ENCODE measurements around the gene PPP1R10.

The PPP1R10 gene

DNA sequence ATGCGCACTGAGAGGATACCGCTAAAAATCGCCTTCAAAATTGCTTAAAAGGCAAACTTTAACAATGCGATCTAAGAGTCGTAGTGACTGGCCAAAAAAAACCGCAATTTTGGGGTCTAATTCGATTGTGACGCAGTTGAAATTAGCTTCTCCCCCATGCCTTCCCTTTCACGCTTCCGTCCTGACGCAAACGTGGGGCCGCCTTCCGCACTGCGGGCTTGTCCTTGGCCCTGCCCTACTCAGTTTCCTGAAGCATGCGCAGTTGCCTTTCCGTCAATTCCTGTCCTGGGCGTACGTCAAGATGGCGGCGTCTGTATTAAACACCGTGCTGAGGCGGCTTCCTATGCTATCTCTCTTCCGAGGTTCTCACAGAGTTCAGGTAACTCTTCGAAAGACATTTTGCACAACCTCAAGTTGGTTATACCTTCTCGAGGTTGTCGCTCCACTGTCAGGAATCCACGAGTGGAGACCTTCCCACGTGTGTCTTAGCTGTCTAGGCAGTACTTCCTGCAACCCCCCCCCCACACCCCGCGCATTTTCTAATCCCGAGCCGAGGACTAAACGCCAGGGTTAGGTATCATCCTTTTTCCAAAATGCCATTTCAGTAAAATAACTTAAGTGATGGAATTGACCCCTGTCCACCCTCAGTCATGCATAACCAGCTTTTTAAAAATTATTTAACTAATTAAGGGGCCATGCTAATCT is 674 bp upstream of the PPP1R10 start, which contains the start of gene MRPS18B:
MRPS18B (plus strand) TSS at position 276 of the 705 bp plus-strand sequence; CDS start at position 302, 26 bp downstream.
- TF ChIP-seq, protein P1, sequence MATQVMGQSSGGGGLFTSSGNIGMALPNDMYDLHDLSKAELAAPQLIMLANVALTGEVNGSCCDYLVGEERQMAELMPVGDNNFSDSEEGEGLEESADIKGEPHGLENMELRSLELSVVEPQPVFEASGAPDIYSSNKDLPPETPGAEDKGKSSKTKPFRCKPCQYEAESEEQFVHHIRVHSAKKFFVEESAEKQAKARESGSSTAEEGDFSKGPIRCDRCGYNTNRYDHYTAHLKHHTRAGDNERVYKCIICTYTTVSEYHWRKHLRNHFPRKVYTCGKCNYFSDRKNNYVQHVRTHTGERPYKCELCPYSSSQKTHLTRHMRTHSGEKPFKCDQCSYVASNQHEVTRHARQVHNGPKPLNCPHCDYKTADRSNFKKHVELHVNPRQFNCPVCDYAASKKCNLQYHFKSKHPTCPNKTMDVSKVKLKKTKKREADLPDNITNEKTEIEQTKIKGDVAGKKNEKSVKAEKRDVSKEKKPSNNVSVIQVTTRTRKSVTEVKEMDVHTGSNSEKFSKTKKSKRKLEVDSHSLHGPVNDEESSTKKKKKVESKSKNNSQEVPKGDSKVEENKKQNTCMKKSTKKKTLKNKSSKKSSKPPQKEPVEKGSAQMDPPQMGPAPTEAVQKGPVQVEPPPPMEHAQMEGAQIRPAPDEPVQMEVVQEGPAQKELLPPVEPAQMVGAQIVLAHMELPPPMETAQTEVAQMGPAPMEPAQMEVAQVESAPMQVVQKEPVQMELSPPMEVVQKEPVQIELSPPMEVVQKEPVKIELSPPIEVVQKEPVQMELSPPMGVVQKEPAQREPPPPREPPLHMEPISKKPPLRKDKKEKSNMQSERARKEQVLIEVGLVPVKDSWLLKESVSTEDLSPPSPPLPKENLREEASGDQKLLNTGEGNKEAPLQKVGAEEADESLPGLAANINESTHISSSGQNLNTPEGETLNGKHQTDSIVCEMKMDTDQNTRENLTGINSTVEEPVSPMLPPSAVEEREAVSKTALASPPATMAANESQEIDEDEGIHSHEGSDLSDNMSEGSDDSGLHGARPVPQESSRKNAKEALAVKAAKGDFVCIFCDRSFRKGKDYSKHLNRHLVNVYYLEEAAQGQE (IDR thresholded peaks at IDR 0.05; ENCODE audit: low read depth) = no peak
- TF ChIP-seq EP300 (IDR thresholded peaks at IDR 0.05; ENCODE audit: borderline replicate concordance) = no peak
- no peak for TF ChIP-seq NFIC (IDR thresholded peaks at IDR 0.05)
- TF ChIP-seq, protein P2, sequence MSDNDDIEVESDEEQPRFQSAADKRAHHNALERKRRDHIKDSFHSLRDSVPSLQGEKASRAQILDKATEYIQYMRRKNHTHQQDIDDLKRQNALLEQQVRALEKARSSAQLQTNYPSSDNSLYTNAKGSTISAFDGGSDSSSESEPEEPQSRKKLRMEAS (IDR thresholded peaks at IDR 0.05) = peak; percentile 90
- peak; percentile 56; the same call in 1 of the 2 replicates for TF ChIP-seq TCF12 (IDR thresholded peaks at IDR 0.05; ENCODE audit: low read depth)
- TF ChIP-seq CEBPB (IDR thresholded peaks at IDR 0.05) = 0 out of 2 replicates have a peak, but pooled peaks have one; percentile 16
- no peak; the same call in 1 of the 2 replicates for TF ChIP-seq CREB1 (IDR thresholded peaks at IDR 0.05; ENCODE audit: low read depth)
- no peak for TF ChIP-seq TEAD4 (IDR thresholded peaks at IDR 0.05)
- TF ChIP-seq TAF1 (IDR thresholded peaks at IDR 0.05; ENCODE audit: low read depth) = peak; percentile 97
- peak; percentile 96 for TF ChIP-seq YY1 (IDR thresholded peaks at IDR 0.05; ENCODE audit: low read depth)

DNA sequence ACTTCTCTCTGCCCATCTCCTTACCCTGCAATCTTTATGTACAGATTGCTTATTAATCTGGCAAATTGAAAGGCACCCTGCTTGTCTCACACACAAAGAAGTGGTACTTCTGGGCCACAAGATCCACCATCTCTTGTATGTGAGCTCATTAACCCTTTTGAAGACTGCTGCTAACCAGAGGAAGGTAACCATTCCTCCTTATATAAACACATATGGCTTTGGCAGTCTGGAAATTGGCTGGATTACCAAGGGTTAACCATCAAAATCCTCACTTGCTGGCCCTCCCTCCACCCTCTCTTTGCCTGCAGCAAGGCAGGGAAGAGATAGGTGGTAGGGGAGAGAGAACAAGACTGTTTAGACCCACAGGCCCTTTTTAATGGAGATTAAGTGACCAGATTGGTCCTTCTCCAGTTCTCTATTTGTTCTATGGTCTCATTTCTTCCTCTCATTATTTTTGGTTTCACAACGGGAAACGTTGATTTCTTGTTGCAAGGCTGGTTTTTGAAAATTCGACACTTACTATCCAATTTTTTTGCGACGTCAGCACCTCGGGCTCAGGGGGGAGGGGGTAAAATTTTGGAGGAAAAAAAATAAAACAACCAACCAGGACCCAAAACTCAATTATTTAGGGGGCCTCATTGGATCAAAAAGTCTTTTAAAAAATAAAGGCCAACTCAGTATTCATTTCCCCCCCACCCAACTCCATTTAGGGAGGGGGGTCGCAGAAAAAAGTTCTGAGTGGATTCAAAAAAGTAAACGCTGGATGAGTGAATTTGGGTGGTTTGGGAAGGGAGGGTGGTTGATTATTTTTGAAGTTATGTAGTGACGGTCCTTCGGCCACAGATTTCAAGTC is 859 bp downstream of the PPP1R10 start:
- TF ChIP-seq NFIC (IDR thresholded peaks at IDR 0.05) = no peak
- no peak for TF ChIP-seq TCF12 (IDR thresholded peaks at IDR 0.05; ENCODE audit: low read depth)
- TF ChIP-seq EGR1 (IDR thresholded peaks at IDR 0.05) = no peak
- no peak for TF ChIP-seq TEAD4 (IDR thresholded peaks at IDR 0.05)
- TF ChIP-seq ZBTB7A (IDR thresholded peaks at IDR 0.05; ENCODE audit: low read depth) = no peak
- no peak for TF ChIP-seq EP300 (IDR thresholded peaks at IDR 0.05; ENCODE audit: borderline replicate concordance)
- no peak for TF ChIP-seq YY1 (IDR thresholded peaks at IDR 0.05; ENCODE audit: low read depth)
- TF ChIP-seq RAD21 (IDR thresholded peaks at IDR 0.05; ENCODE audit: low read depth) = no peak
- TF ChIP-seq, protein P2 (IDR thresholded peaks at IDR 0.05) = no peak
- TF ChIP-seq TAF1 (IDR thresholded peaks at IDR 0.05; ENCODE audit: low read depth) = no peak
- TF ChIP-seq CREB1 (IDR thresholded peaks at IDR 0.05; ENCODE audit: low read depth) = no peak
- TF ChIP-seq CEBPB (IDR thresholded peaks at IDR 0.05) = no peak
- no peak for TF ChIP-seq FOXM1 (IDR thresholded peaks at IDR 0.05; ENCODE audit: borderline replicate concordance, low read depth)
- TF ChIP-seq, protein P1 (IDR thresholded peaks at IDR 0.05; ENCODE audit: low read depth) = no peak
- TF ChIP-seq, protein P3, sequence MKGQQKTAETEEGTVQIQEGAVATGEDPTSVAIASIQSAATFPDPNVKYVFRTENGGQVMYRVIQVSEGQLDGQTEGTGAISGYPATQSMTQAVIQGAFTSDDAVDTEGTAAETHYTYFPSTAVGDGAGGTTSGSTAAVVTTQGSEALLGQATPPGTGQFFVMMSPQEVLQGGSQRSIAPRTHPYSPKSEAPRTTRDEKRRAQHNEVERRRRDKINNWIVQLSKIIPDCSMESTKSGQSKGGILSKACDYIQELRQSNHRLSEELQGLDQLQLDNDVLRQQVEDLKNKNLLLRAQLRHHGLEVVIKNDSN (IDR thresholded peaks at IDR 0.05) = no peak

DNA sequence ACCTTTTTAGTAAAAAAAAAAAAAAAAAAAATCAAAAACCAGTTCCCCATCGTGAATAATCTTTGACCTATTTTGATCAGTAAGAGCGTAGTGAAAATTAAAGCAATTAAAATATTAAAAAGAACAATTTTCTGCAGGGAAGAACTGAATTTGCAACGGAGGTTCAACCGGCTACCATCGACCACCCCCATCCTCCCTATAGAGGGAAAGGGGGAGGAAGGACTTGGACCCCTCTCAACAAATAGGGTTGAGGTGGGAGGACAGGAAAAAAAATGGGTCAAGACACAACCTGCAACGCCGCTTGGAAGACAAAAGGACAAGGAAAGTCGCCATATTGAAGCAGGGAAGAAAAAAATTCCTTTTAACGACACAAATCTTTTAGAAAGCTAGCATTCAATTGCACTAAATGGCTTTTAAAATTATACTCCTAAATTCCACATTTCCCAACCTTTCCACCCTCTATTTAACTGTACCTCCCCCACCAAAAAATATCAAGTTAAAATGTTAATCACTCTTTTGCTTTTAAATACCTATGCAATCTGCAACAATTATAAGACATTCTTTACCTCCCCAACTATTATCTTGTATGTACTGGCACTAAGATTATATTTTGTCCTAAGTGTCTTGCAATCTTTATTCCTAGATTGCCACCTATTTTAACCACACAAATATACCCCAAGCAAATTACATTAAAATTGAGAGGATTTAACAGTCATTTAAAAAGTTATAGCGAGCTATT is 1.7 kb downstream of the PPP1R10 start:
- TF ChIP-seq ZBTB7A (IDR thresholded peaks at IDR 0.05; ENCODE audit: low read depth) (no peak), RAD21 (IDR thresholded peaks at IDR 0.05; ENCODE audit: low read depth) (no peak), TCF12 (IDR thresholded peaks at IDR 0.05; ENCODE audit: low read depth) (peak; percentile 38; the same call in 1 of the 2 replicates), TAF1 (IDR thresholded peaks at IDR 0.05; ENCODE audit: low read depth) (peak; percentile 31; the same call in 1 of the 2 replicates), YY1 (IDR thresholded peaks at IDR 0.05; ENCODE audit: low read depth) (0 out of 2 replicates have a peak, but pooled peaks have one; percentile 73), EGR1 (IDR thresholded peaks at IDR 0.05) (no peak), TEAD4 (IDR thresholded peaks at IDR 0.05) (no peak), CEBPB (IDR thresholded peaks at IDR 0.05) (peak; percentile 9; the same call in 1 of the 2 replicates)
- TF ChIP-seq, protein P3 (IDR thresholded peaks at IDR 0.05) = no peak

DNA sequence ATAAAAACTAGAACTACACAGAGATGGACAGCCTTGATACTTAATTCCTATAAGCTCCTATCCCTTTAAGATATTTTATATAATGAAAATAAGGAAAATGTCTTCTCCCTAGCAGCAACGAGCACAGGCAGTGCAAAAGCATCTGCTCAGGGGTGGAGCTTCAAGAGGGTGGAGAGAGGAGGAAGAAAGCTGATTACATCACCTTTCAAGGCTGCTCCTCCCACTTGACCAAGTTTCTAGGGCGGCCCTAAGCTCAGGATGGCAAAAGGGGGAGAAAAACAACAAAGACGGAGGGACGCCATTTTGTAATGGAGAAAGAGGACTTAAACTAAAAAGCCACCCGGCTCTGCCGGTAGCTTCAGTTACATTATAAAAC is 2.2 kb downstream of the PPP1R10 start:
- TF ChIP-seq, protein P2 (IDR thresholded peaks at IDR 0.05) = no peak
- TF ChIP-seq YY1 (IDR thresholded peaks at IDR 0.05; ENCODE audit: low read depth) (peak; percentile 84), EP300 (IDR thresholded peaks at IDR 0.05; ENCODE audit: borderline replicate concordance) (0 out of 2 replicates have a peak, but pooled peaks have one; percentile 5)
